HG03139 (cell line): Measurements from ENCODE around the gene EMC9.
A peak's percentile ranks its signal among the peaks of the same experiment; 100 is the strongest.
"Not testable (repeated sequence)": the region's sequence is repeated elsewhere in the genome, so short reads cannot be mapped to it uniquely, and the experiment has no call there.

Source experiments
- ATAC-seq: cut with Tn5 transposase; IDR thresholded peaks from one replicate; pipeline ENCODE4 v1.9.1; 2021; ENCODE audit not compliant: unreplicated experiment

Gene EMC9

GRCh38 chr14:24110523-24110922 is 30.9 kb downstream of the EMC9 start:
- ATAC-seq = no peak

GRCh38 chr14:24110060-24110459 is 31.3 kb downstream of the EMC9 start:
- ATAC-seq = no peak

- ATAC-seq = peak; percentile 12
Observed at GRCh38 chr14:24108336-24108874, 33.0 kb downstream of the EMC9 start.

GRCh38 chr14:24106672-24107271 is 34.6 kb downstream of the EMC9 start:
- no peak for ATAC-seq

GRCh38 chr14:24105609-24106239 is 35.7 kb downstream of the EMC9 start:
- not testable (repeated sequence) for ATAC-seq

GRCh38 chr14:24103451-24103850 is 37.9 kb downstream of the EMC9 start:
- ATAC-seq = no peak

GRCh38 chr14:24102357-24103048 is 38.9 kb downstream of the EMC9 start:
- ATAC-seq = no peak

GRCh38 chr14:24100982-24101494 is 40.4 kb downstream of the EMC9 start:
- no peak for ATAC-seq

- no peak for ATAC-seq
Observed at GRCh38 chr14:24100197-24100981, 41.0 kb downstream of the EMC9 start.

- ATAC-seq = no peak
Observed at GRCh38 chr14:24098927-24099813, 42.2 kb downstream of the EMC9 start.

GRCh38 chr14:24098229-24098926 is 43.0 kb downstream of the EMC9 start:
- no peak for ATAC-seq

- ATAC-seq = no peak
Observed at GRCh38 chr14:24096545-24097181, 44.7 kb downstream of the EMC9 start.

GRCh38 chr14:24095271-24096068 is 45.9 kb downstream of the EMC9 start:
- ATAC-seq = peak; percentile 63

GRCh38 chr14:24094841-24095270 is 46.5 kb downstream of the EMC9 start:
- no peak for ATAC-seq

- ATAC-seq = peak; percentile 39
Observed at GRCh38 chr14:24093901-24094840, 47.2 kb downstream of the EMC9 start, which contains the start of gene PCK2. PCK2 (plus strand) TSS chr14:24094311; CDS start chr14:24094406, 95 bp downstream.

- ATAC-seq = no peak
Observed at GRCh38 chr14:24093207-24093900, 48.0 kb downstream of the EMC9 start.
